GM19023 (cell line): ENCODE results near the gene TMTC2.

ENCODE experiments used
- ATAC-seq: cut with Tn5 transposase; IDR thresholded peaks from one replicate; pipeline ENCODE4 v1.9.1; 2021; ENCODE audit warnings: mild to moderate bottlenecking, moderate library complexity; ENCODE audit not compliant: unreplicated experiment

The TMTC2 gene

DNA sequence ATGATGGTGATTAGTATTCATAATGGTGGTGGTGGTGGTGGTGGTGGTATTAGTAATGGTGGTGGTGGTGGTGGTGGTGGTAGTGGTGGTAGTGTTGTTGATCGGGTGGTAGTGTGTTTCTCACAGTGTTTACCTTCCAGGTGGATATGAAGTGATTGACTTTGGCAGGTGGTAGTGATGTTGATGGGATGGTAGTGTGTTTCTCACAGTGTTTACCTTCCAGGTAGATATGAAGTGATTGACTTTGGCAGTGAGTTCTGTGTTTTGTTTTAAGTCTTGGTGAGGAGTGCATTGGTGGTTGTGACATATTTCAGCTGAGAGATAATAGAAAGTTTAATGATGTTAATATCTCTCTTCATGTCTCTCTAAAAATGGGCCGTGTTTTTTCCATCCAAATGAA is 189.4 kb downstream of the TMTC2 start:
- ATAC-seq = no peak

DNA sequence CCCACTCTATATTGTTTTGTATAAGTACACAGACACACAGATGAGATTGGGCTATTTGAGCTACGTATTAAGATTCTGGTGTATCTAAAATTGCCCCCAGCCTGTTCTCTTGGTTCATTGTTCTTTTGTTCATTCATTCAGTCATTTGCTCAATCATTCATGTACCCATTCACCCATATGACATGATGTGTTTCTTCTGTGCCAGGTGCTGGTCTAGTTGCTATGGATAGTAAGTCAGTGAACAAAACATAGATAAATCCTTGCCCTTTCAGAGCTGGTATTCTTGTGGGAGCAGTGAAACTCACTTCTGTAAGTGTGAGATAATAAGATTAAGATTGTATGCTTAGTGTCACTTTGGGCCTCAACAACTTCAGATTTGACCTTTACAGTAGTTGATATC is 191.3 kb downstream of the TMTC2 start:
- ATAC-seq = no peak

DNA sequence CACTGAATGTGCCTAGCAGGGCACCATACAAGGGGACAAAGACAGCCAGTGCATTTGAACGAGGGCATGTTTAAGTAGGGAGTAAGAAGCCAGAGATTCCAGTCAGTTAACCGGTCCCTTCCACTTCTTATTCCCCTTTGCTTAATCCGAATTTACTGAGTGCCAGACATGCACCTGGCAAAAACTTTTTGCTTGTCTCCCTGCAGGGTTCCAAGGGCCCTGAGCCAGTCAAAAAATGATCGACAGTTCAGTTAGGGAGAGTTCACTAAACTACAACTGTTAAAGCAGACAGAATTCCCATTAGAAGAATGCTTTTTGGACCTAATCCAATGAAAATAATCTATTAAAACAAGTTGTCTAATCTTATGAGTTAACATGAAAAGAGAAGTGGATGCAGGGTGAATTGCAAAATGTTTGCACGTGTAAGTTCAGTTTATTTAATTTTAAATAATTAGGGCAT is 193.8 kb downstream of the TMTC2 start:
- no peak for ATAC-seq

DNA sequence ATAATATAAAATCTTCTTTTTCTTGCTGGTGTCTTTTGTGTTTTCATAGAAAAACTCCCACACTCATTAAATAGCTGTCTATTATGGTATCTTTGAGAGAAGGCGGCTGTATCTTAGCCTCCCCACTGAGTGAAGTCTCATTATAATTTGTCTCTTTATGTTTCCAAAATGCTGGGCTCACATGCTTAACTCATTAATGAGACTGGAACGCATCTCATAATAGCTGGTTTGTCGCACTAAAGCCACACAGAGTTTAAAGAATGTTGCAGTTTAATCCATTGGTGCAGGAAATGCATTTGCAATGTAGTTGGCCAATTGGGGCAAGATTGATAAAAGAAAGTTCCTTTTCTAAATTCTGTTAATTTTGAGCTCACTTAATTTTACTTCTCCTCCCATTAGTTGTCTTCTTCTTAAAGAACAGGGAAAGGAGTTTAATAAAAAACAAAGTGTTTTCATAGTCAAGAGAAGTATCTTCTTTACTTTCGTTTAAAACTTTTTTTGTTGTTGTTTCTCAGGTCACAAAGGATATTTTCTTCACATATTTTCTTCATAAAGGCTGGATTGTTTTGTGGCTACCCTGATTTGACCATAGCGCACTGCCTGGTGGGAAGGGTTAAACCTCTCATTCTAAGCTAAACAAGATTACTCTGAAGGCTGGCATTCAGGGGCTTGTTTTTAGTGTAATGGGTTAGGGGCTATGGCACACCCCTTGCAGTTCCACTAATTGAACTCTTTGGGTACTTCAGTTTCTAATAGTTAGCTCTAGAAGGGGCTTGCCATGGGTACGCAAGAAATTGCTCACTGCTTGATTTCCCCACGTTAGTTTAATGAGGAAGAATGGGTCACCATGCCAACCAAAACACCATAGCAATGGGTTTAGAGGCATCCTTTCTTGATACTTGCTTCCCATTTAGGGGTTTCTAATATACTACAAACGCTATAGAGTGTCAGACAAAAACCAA is 197.0 kb downstream of the TMTC2 start:
- no peak for ATAC-seq

DNA sequence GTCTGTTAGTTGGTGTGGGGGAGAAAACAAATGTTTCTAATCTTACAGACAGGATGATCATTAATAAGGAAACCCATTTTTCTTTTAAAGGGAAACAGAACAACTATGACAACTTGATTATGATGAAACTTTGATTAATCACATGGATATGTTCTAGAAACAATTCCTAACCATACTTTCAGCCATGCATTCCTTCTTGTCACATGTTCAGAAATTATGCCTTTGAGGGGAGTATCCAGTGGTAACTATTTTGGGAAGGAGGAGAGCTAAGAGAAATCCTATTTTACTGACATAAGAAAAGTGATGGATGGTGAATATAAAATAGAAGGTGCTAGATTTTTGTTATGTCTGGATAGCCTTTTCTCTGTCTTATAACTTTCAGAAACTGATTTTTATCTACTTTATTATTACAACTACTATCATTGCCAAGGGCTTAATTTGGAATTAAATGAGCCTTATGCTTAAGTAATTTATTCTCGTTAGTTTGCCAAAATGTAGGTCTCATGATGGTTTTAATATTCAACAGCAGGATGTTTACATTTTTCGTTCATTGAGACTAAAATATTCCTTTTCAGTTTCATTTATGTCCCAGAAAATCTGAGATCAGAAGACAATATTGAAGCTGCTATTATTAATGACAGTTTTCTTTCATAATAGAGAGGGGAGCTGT is 200.1 kb downstream of the TMTC2 start:
- ATAC-seq = no peak

DNA sequence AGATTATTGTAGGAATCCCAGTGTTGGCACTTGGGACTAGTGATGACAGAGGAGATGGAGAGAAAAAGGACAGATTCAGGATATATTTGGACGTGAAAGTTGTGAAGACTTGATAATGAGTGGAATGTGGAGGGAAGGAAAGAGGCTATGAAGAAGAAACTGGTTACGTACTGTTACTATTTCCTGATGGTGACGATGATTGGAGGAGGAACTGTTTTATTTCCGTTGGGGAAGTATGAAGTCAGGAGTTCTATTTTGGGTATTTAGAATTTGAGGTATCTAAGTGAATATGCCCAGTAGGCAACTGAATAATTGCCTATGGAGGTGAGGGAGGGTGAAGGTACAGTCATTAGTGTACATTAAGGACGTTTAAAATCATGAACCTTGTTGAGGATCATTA is 207.2 kb downstream of the TMTC2 start:
- no peak for ATAC-seq

DNA sequence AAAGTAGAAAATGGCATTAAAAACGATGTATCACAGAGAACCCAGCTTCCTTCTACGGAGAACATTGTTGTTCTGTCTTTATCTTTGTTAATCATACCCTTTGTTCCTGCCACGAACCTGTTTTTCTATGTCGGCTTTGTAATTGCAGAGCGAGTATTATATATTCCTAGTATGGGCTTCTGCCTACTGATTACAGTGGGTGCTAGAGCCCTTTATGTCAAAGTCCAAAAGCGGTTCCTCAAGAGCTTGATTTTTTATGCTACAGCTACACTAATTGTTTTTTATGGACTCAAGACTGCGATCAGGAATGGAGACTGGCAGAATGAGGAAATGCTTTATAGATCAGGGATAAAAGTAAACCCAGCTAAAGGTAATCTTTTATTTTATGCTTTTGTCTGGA is 209.6 kb downstream of the TMTC2 start:
- ATAC-seq = no peak

DNA sequence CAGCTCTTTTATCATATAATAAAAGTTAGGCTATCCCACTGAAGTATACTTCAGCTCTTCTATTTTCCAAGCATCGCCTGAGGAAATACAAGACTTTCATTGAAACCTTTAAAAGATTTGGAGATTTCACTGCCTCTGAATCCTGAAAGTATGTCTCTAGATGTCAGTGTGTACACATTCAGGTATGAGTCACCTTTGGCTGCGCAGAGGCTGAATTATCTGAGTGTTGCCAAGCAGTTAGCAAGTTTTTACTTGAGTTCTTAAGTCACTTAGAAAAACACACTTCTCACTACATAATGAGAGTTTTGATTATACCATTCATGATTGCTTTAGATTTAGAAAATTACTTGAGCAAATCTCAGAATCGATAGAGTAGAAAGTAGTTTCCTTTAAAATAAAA is 210.3 kb downstream of the TMTC2 start:
- no peak for ATAC-seq

DNA sequence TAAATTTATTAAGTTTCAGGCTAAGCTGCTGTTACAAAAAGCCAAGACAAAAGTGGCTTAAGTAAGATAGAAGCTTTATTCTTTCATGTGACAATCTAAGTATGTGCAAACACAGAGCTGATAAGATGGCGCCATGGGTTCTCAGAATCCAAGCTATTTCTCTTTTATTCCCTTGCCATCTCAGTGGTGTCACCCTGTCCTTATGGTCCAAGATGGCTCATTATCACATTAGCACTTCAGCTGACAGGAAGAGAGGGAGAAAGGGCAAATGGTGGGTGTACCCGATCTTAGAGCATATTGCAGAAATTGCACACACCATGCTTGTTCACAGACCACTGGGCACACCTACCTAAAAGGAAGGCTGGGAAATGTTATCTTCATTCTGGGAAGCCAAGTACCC is 211.7 kb downstream of the TMTC2 start:
- no peak for ATAC-seq

DNA sequence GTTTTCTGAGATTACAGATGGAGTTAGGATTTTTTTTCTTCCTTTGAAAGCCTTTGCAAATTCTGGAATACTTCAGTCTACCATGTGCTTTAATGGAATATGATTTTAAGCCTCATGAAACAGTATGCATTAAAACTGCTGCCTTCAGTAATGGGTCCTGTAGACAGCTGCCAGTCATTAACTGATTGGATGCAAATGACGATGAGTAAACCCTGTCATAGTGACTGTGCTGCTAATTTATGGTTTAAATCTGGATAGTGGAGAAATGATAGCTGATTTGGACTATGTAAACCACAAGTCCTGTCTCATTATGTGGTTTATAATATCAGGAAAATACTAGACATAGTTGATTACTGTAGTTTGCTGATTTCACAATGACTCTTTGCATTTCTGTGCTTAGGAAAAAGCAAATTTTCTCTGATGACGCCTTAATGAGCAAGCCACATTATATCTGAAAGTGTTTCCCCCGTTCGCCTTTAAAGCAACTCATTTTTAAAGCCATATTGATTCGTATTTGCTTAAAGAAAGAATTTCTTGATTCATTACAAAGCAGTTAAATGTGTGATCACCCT is 217.6 kb downstream of the TMTC2 start:
- ATAC-seq = no peak

DNA sequence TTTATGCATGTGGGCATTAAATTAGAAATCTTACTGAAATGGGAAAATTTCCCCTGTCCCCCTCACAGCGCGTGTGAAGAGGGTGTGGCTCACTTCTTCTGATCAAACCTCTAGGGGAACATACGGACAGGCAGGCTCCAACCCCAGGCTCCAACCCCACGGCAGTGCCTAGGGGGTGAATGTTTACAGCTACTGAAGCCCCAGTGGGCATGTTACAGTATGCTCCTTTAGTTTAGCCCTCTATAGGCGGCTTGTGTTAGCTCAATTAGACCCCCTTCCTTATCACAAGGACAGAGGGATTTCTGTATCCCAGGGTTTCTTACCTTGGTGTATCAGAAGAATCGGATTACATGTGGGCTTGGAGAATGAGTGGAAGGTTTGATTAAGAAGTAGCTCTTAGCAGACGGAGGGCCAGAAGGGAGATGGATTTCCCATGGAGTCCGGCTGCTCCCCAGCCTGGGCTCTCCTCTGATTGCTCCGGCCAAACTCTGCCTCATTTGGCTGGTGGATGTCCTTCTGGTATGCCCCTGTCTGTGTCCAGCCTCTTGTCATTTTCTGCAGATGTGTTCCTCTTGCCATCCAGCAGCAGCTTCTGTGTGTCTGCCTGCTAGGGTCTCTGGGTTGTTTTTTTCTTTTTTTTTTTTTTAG is 223.7 kb downstream of the TMTC2 start:
- no peak for ATAC-seq

DNA sequence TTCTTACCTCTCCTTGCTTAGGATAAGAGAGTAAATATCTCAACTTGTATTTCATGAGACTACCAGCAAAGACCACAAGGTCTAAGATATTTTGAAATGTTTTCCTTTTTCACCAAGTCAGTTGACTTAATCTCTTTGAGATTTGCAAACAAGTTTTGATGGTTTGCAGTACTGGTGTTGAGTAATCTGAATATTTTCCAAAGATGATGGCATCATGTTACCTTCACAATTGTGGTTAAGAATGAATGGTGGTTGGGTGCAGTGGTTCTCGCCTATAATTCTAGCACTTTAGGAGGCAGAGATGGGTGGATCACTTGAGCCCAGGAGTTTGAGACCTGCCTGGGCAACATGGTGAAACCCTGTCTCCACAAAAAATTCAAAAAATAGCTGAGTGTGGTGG is 225.7 kb downstream of the TMTC2 start:
- no peak for ATAC-seq

DNA sequence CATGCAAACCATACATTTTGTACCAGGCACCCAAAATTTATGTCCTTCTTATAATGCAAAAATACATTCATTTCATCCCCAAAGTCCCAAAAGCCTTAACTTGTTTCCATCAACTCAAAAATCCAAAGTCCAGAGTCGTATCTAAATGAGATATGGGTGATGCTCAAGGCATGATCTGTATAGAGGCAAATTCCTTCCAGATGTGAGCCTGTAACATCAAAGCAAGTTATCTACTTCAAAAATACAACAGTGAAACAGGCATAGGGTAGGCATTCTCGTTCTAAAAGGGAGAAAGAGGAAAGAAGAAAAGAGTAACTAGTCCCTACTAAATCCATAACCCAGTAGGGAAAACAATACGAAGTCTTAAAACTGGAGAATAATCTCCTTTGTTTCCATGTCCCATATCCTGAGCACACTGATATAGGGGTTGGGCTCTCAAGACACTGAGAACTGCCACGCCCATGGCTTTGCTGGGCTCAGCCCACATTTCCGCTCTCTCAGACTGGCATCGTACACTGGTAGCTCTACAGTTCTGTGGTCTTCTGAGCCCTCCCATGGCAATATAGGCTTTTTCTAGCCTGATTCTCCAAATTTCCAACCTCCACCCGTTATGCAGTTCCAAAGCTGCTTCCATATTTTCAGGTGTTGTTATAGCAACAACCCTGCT is 232.8 kb downstream of the TMTC2 start:
- no peak for ATAC-seq

DNA sequence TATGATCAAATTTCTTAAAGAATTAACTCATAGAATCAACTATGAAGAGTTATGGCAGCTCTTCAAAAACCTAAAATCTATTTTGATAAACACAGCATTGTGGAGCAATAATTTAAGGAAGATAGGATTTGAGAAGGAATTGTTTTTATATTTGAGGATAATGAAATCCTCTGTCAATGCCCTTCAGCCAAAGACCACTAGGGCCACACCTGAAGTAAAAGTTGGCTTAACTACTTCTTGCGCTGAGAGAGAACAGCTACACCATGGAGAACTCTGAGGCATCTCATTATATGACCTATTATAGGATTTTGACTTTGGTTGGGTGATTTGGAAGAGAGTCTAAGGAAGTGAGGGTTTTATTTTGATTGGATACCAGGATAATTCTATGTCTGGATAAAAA is 237.2 kb downstream of the TMTC2 start:
- ATAC-seq = no peak

DNA sequence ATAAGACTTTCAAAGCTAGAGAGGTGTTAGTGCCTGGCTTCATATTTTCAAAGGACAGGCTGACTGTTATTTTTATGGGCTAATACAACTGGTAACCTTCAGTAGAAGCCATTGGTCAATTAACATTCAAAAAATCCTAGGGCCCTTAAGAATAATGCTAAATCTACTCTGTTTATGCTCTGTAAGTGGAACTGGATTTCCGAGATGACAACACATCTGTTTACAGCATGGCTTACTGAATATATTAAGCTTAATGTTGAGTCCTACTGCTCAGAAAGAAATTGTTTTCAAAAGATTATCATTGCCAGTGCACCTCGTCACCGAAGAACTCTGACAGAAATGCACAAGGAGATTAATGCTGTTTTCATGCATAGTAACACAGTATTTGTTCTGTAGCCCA is 239.9 kb downstream of the TMTC2 start:
- ATAC-seq = no peak

DNA sequence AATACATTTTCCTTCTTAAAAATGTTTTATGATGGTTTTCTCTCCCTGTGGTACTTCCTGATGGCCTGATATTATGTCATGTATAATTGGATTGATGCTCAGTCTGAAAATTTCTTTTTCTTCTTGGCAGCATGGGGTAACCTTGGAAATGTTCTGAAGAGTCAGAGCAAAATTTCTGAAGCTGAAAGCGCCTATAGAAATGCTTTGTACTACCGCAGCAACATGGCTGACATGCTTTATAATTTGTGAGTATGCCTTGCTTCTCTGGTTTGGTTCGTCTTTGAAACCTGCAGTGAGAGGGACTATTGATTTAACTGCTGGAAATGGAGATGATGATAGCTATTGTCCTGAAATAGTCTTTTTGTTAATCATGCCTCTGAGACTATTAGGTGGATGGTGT is 243.6 kb downstream of the TMTC2 start:
- ATAC-seq = no peak

DNA sequence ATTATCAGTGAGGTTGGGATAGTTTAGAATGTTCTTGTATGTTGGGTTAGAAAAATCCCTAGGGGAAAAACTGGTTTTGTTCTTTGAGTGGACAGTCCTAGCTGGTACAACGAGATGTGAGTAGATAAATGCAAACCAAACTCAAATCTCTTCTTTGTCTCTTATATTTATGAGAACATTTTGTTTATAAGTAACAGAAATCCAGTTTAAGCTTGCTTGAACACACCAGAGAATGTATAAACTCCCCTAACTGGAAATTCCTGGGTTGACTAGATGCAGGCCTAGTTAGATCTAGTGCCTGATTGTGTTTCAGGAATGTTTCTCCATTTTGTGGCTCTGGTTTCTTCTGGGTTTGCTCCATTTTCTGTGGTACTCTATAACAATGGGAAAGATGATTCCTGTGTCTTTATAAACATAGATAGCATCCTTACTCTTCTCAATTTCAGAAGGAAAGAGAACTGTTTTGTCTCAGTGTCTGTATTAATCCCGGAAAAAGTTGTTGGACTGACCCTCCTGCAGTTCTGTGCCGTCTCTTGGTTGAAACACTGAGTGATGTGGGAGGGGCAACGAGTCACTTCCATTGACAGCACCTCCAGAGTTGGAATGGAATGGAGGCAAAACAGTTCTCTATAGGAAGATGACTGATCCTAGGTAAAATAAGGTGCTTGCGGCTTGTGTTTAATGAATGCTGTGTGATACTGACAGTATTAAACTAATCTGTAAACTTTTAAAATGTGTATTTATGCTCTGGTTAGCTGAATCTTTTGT is 244.8 kb downstream of the TMTC2 start:
- no peak for ATAC-seq

DNA sequence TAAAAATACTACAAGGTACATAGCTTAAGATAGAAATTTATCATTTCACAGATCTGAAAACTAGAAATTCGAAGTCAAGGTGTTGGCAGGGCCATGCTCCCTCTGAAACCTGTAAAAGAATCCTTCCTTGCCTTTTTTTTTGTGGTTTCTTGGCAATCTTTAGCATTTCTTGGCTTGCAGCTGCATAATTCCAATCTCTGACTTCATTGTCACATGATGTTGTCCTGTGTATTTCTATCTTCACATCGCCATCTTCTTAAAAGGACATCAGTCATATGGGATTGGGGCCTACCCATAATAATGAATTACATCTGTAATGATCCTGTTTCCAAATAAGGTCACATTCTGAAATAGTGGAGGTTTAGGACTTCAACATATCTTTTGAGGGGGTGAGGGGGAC is 250.4 kb downstream of the TMTC2 start:
- no peak for ATAC-seq

DNA sequence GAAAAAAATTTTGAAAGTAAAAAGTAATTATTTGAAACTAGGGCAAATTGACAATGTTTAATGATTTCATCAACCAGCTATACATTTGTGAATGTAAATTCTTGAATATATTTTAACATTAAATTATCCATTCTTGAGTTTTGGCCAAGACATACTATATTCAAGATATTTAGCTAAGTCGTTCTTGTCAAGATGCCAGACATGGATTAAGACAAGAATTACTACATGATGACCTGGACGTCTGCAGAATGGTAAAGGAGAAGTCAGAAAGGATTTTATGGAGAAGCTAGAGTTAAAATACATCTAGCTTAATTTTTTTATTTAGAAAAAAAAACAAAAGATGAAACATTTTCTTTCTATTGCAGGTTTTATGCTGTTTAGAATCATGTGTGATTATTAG is 255.8 kb downstream of the TMTC2 start:
- no peak for ATAC-seq

DNA sequence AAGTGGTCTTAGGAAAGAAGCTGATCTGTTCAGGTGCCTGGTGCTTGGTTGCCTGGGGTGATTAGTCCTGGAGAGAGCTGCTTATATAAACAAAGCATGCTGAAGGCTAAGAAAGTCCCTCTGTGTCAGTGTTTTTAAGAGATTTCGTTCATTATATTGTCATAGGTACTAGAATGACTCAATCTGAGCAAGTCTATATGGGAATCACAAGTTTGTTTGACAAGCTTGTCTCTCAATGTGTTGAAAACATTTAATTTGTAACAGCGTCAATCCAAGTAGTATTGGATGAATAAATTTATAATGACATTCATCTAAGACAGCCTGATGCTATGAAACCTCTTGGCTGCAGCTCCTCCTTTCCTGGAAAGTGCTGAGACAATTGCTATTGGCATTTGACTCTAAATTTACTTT is 256.3 kb downstream of the TMTC2 start:
- peak; percentile 52 for ATAC-seq
